GM19397 (cell line): Measurements from ENCODE around the gene METAP1D.
"Not testable (repeated sequence)": the region's sequence is repeated elsewhere in the genome, so short reads cannot be mapped to it uniquely, and the experiment has no call there.

Experiments used
- ATAC-seq: cut with Tn5 transposase; IDR thresholded peaks from one replicate; pipeline ENCODE4 v1.9.1; 2021; ENCODE audit warnings: mild to moderate bottlenecking, moderate library complexity; ENCODE audit not compliant: unreplicated experiment

The METAP1D gene

GRCh38 chr2:171996021-171996420, 3.7 kb upstream of the METAP1D start:
- ATAC-seq, result no peak

GRCh38 chr2:171997031-171997430, 2.7 kb upstream of the METAP1D start:
- ATAC-seq, result not testable (repeated sequence)

GRCh38 chr2:171999161-171999560, 592 bp upstream of the METAP1D start:
- ATAC-seq, result no peak

DNA sequence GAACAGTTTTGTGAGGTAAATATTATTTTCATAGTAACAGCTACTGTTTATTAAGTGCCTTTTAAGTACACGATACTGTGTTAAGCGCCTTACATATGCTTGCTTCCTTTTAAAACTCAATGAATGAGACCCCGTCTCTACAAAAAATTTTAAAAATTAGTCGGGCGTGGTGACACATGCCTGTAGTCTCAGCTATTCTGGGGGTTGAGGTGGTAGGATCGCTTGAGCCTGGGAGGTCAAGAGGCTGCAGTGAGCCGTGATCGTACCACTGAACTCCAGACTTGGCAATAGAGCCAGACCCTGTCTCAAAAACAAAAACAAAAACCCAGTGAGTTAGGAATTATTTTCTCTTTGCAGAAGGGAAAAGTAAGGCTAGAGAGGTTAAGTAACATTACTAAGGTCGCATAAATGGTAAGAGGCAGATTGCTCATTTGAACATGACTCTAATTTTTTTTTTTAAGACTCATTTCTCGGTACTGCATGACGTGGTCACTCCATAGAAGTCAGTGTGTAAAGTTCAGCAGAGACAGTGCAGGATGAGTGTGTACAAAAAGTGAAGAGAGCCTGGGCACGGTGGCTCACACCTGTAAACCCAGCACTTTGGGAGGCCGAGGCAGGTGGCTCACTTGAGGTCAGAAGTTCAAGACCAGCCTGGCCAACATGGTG, 1.1 kb downstream of the METAP1D start:
- ATAC-seq, result no peak

GRCh38 chr2:172007372-172007771, 7.6 kb downstream of the METAP1D start:
- no peak for ATAC-seq

DNA sequence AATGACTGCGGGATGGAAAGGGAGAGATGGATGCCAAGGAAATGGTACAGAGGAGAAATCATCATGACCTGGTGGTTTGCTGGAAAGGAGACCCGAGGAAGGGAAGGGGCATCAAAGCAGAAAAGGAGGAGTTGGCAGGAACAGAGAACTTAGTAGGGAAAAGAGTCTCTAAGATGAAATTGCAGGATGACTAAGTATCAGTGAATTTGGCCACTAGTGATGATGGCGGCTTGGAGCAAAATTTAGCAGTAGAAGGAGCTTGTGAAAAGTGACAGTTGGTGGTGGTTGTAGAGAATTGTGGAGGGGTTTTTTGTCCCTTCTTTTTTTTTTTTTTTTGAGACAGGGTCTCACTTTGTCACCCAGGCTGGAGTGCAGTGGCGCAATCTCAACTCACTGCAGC, 10.1 kb downstream of the METAP1D start:
- ATAC-seq, result no peak

GRCh38 chr2:172011812-172012575, 12.2 kb downstream of the METAP1D start:
- ATAC-seq, result no peak

GRCh38 chr2:172012677-172013391, 13.1 kb downstream of the METAP1D start:
- peak; percentile 15 for ATAC-seq

GRCh38 chr2:172013396-172013795, 13.6 kb downstream of the METAP1D start:
- ATAC-seq, result peak; percentile 80

GRCh38 chr2:172021074-172021931, 21.6 kb downstream of the METAP1D start:
- ATAC-seq, result no peak

GRCh38 chr2:172021955-172022354, 22.2 kb downstream of the METAP1D start:
- ATAC-seq, result no peak

DNA sequence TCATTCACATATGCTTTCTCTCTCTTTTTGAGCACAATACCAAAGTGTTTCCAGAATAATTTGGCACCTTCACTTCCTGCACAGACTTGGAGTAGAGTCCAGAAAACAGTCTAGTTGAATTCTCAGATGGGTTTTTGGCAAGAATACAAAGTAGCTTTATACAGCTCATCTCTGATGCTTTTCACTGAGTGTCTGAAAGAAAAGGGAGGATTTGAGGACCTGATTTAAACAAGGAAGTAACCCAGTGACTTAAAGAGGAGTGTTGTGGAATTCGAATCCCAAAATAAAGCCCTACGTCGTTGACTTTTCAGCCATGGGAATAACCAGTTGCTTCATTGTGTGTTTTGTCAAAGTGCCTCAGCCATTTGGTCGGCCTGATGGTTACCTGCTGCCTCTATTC, 31.8 kb downstream of the METAP1D start:
- ATAC-seq, result no peak

DNA sequence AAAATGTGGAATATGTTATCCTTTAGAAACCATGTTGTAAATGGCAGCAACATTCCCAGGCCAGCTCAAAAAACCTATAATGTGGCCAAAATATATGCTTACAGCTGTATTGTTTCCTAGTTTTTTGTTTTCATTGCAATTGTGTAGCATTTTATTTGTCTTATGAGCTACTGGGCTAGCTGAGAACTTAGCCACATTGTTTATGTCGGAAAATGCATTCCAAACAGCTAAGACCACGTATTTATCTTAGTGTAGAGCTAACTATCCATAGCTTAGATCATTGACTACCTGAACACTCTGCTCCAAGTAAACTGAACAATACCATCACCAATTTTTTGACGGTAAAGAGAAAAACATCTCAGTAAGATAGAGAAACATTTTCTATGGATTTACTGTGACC, 38.4 kb downstream of the METAP1D start:
- ATAC-seq, result no peak

DNA sequence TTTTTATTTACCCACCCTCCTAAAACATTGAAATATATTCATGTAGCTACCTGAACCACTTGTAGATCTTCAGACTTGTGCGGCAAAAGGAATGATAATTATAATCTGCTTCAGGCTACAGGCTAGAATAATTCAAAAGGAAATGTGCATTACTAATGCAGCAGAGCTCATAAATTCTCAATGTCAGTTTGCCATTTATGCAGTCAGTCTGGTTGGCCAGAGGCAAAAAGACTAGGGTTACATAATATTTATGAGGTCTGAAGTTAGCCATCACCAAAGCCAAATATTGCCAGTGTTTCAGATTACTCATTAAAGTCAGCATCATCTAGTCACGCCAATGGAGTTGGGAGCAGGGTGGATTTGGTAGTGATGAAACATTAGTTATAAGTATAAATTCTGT, 38.9 kb downstream of the METAP1D start:
- no peak for ATAC-seq

GRCh38 chr2:172039011-172039704, 39.4 kb downstream of the METAP1D start:
- no peak for ATAC-seq

- ATAC-seq, result no peak
These were observed 40.6 kb downstream of the METAP1D start for GRCh38 chr2:172040311-172040710.

DNA sequence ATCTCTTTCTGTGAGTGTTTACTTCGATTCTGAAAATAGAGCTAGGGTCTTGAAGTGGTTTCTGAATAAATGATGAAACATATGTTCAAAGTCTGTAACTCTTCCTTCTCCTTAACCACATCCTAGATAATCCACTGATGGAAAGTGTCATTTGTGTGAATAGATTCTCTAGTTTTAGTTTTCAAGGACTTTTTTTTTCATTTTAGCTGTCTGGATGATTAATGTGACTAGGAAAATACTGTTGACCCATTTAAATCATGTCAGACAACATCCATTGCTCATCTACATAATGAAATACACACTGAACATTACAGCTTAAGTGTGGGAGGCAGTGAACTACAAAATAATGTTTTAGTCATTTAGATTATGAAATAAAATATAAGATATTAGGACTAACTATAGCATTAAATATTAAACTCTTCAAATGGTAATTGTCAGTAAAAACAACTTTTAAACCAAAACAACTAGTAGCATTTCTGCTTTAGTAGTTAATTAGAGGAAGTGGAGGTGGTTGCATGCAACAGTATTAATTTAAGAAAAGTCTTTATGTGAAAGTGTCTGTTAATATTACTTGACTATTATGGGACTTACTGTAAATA, 46.4 kb downstream of the METAP1D start:
- ATAC-seq, result no peak

GRCh38 chr2:172046866-172047565, 47.3 kb downstream of the METAP1D start:
- ATAC-seq, result no peak
